Adrenal gland (tissue), 5 donors: Measurements from ENCODE around the gene TSPAN4.
A peak's percentile ranks its signal among the peaks of the same experiment; 100 is the strongest.

Source experiments
- CTCF ChIP-seq, 6 experiments: fragments of 450-650 bp in 4 of 6; fragments of 200-600 bp in 2 of 6; sonication (generic) in 1 of 6; IDR thresholded peaks; 1 replicate in 5 of 6; 2 replicates in 1 of 6; pipeline versions ENCODE4 v1.5.1 to v1.8.0; 2016 to 2021; ENCODE audit warnings: antibody characterized with exemption in 6 of 6, mild to moderate bottlenecking in 2 of 6, moderate library complexity in 1 of 6
- POLR2A ChIP-seq, 2 donors: fragments of 450-650 bp; IDR thresholded peaks; one replicate each; pipeline ENCODE4 v1.6.1; 2017; ENCODE audit warnings: antibody characterized with exemption in 2 of 2, mild to moderate bottlenecking in 2 of 2, moderate library complexity in 1 of 2
- donor health status: DM: no; HTN: no; CAD: no.

DNA sequence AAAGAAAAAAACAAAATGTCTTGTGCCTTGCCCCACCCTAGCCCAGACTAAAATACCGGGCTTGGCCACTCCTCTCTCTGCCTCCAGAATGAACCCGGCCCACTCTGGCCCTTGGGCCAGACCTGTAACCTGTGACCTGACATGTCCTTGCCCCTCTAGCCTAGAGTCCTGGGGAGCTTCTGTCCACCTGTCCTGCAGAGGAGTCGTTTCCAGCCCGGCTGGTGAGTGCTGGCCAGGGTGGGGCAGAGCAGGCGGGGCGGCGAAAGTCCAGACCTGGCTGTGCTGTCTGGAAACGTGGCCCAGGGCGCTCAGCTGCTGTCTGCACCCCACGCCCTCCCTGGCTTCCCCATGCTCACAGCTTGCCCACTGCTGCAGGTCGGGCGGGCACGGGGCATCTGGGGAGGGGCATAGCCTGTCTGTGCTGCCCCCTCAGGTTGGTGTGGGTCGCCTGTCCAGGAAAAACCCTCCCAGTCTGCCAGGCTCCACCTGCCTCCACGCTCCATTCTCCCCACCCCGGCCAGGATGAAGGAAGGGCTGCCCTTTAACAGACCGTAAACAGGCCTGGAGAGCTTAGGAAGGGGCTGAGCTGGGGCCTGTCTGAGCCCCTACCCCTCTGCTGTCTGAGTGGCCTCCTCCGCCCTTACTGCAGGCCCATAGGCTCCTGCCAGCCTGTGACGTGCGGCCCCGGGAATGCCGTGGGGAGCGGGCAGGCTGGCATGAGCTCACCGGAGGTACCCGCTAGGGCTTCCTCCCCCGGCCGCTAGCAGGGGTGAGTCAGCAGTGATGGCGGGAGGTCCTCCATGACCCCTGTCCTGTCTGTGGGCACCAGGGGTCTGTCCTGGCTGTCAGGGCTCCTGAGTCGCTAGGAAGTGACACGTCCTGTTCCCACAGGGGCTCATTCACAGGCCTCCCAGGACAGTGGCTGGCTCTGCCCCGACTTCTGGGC lies 8.0 kb upstream of the TSPAN4 start:
- TF ChIP-seq POLR2A (IDR thresholded peaks at IDR 0.05) (peak in 1 of 2 donors; percentile 80), CTCF (IDR thresholded peaks at IDR 0.05) (no peak)
